GM19324 (cell line): ENCODE data around the gene EPN2.

ENCODE experiments used
- ATAC-seq: cut with Tn5 transposase; IDR thresholded peaks from one replicate; pipeline ENCODE4 v1.9.1; 2021; ENCODE audit warnings: mild to moderate bottlenecking, moderate library complexity; ENCODE audit not compliant: unreplicated experiment, low FRiP score

The EPN2 gene

GRCh38 chr17:19307521-19307920, 70.4 kb downstream of the EPN2 start:
- no peak for ATAC-seq

GRCh38 chr17:19308398-19308797, 71.2 kb downstream of the EPN2 start:
- ATAC-seq: no peak

- no peak for ATAC-seq
Measured at GRCh38 chr17:19309701-19310100, 72.5 kb downstream of the EPN2 start.

GRCh38 chr17:19310151-19310550, 73.0 kb downstream of the EPN2 start:
- no peak for ATAC-seq

GRCh38 chr17:19311016-19311415, 73.8 kb downstream of the EPN2 start:
- ATAC-seq: no peak

- no peak for ATAC-seq
Measured at GRCh38 chr17:19311421-19312215, 74.5 kb downstream of the EPN2 start.

GRCh38 chr17:19312406-19312805, 75.2 kb downstream of the EPN2 start:
- ATAC-seq: no peak

GRCh38 chr17:19313066-19313745, 76.0 kb downstream of the EPN2 start:
- no peak for ATAC-seq

GRCh38 chr17:19313746-19314651, 76.8 kb downstream of the EPN2 start:
- no peak for ATAC-seq

GRCh38 chr17:19315104-19315503, 77.9 kb downstream of the EPN2 start:
- no peak for ATAC-seq

GRCh38 chr17:19316761-19317358, 79.7 kb downstream of the EPN2 start:
- no peak for ATAC-seq

- no peak for ATAC-seq
Measured at GRCh38 chr17:19317359-19318095, 80.4 kb downstream of the EPN2 start.

GRCh38 chr17:19318611-19319010, 81.4 kb downstream of the EPN2 start:
- ATAC-seq: no peak

GRCh38 chr17:19319771-19320505, 82.8 kb downstream of the EPN2 start:
- ATAC-seq: no peak

- ATAC-seq: no peak
Measured at GRCh38 chr17:19320876-19321275, 83.7 kb downstream of the EPN2 start.

- ATAC-seq: no peak
Measured at GRCh38 chr17:19321481-19322128, 84.4 kb downstream of the EPN2 start.

GRCh38 chr17:19322129-19322505, 85.0 kb downstream of the EPN2 start:
- ATAC-seq: no peak

- no peak for ATAC-seq
Measured at GRCh38 chr17:19322861-19323260, 85.7 kb downstream of the EPN2 start.

GRCh38 chr17:19325542-19325941, 88.4 kb downstream of the EPN2 start:
- ATAC-seq: no peak
